Muscle of leg (tissue), 16 donors: ENCODE results near the gene TMEM190. TPM values are rescaled to one million over a fixed set of nuclear protein-coding genes. Genes with fewer than 3 reads are reported as not detected.
"Not testable (repeated sequence)": the region's sequence is repeated elsewhere in the genome, so short reads cannot be mapped to it uniquely, and the experiment has no call there.

Source experiments
- DNase-seq: peaks from one replicate; pipeline ENCODE4 v3.0.0; 2013
- H3K27ac ChIP-seq: one replicate; pipeline ENCODE4 v1.5.1; 2013; ENCODE audit warnings: mild to moderate bottlenecking, low read length, control low read depth
- H3K27me3 ChIP-seq: one replicate; pipeline ENCODE4 v1.6.1; 2013; ENCODE audit warnings: low read length; ENCODE audit not compliant: control insufficient read depth, insufficient read depth
- H3K36me3 ChIP-seq: one replicate; pipeline ENCODE4 v1.6.1; 2013; ENCODE audit warnings: low read length; ENCODE audit not compliant: control insufficient read depth, insufficient read depth
- H3K4me1 ChIP-seq: one replicate; pipeline ENCODE4 v1.6.1; 2013; ENCODE audit warnings: low read length; ENCODE audit not compliant: control insufficient read depth, insufficient read depth
- H3K4me3 ChIP-seq: one replicate; pipeline ENCODE4 v1.5.1; 2013; ENCODE audit warnings: low read length, control low read depth
- H3K9me3 ChIP-seq: replicated peaks from 2 replicates; pipeline ENCODE4 v1.6.1; 2013; ENCODE audit warnings: low read depth, low read length; ENCODE audit not compliant: control insufficient read depth
- WGBS: methylation state at CpG from one replicate; pipeline ENCODE4 v1.1.5; 2013; ENCODE audit warnings: missing lambda C conversion rate; ENCODE audit not compliant: insufficient coverage; 5-methylcytosine and 5-hydroxymethylcytosine counted together
- long read RNA-seq, 11 donors: transcript quantifications; one replicate each; lab custom pipeline, GENCODE V29; 2026
- polyA plus RNA-seq, 8 donors: library from polyadenylated mRNA; unstranded; fragments of 120-200 nt; gene quantifications; one replicate each; pipeline versions ENCODE4 v1.2.1 to v1.2.3, GENCODE V29; 2013; ENCODE audit warnings: inconsistent platforms in 1 of 8, low replicate concordance in 1 of 8; ENCODE audit not compliant: insufficient read length in 8 of 8, insufficient read depth in 1 of 8
- total RNA-seq: library from RNA; stranded (reverse); fragments of 120-200 nt; gene quantifications from one replicate; pipeline ENCODE4 v1.2.4, GENCODE V29; 2013

The TMEM190 gene
- total RNA-seq (not detected), polyA plus RNA-seq (under 1 TPM in 1 of 8 donors, not detected in 7; 0.50 TPM)
- long read RNA-seq, donor 1, result 0 reads
- long read RNA-seq, donor 2, result 0 reads
- long read RNA-seq, donor 3, result 0 reads
- long read RNA-seq, donor 4, result 0 reads
- long read RNA-seq, donor 5, result 0 reads
- long read RNA-seq, donor 6, result 0 reads
- long read RNA-seq, donor 7, result 0 reads
- long read RNA-seq, donor 8, result 0 reads
- long read RNA-seq, donor 9, result 0 reads
- long read RNA-seq, donor 10, result 0 reads
- long read RNA-seq, donor 11, result 0 reads

DNA sequence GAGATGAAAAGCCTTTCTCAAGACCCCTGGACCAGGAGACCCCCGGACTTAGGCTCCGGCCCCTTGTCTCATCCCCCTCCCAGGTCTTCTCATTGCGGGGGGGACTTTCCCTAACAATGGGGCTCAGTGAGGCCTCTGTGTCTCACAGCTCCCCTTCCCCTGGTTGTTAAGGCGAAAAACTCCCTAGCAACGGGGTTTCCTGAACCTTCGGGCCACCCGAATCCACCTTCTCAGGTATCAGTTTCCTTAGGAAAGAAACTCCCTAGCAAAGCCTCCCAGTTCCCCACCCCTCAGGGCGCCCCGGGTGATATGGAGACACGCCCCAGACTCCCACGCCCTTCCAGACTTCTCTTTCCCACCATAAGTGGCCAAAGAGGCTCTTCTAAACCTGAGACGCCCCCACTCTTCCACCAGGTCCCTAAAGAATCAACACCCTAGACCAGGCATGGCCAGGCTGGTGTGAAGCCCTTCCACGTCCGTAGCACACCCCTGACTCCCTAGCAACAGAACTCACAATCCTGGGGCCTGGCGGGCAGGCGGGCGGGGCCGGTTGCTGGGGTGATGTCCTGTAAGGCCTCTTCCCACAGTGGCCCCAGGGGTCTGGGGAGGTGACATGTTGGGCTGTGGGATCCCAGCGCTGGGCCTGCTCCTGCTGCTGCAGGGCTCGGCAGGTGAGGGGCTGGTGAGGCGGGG, at the start of gene TMEM190:
Gene TMEM190, plus strand, starts transcription at position 586 of the 693 bp plus-strand sequence. Its CDS starts 28 bp downstream, at position 614.
- Histone ChIP-seq H3K36me3 (no peaks in the 10 kb centered on the region), H3K4me3 (no peak within 1 kb of the TSS), H3K9me3 (no peaks in the 10 kb centered on the region), H3K27me3 (peaks cover 58% of the 10 kb centered on the region), H3K4me1 (peaks cover 45% of the 10 kb centered on the region), H3K27ac (no peak within 1 kb of the TSS)
- no peak for DNase-seq
- WGBS, result 48% methylated on average over 18 of the region's 21 CpGs

DNA sequence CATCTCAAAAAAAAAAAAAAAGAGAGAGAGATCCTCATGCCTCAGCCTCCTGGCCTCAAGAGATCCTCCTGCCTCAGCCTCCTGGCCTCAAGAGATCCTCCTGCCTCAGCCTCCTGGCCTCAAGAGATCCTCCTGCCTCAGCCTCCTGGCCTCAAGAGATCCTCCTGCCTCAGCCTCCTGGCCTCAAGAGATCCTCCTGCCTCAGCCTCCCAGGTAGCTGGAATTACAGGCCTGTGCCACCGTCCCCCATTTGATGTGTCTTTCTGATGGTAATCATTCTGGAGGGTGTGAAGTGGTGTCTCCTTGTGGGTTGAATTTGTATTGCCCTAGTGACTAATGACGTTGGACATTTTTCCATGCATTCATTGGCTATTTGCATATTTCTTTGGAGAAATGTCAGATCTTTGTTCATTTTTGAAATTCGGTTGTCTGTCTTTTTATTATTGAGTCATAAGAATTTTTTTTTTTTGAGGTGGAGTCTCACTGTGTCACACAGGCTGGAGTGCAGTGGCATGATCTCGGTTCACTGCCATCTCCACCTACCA, 47.8 kb upstream of the TMEM190 start:
- WGBS, result 67% methylated on average over 1 of the region's 4 CpGs
- not testable (repeated sequence) for H3K9me3 ChIP-seq

DNA sequence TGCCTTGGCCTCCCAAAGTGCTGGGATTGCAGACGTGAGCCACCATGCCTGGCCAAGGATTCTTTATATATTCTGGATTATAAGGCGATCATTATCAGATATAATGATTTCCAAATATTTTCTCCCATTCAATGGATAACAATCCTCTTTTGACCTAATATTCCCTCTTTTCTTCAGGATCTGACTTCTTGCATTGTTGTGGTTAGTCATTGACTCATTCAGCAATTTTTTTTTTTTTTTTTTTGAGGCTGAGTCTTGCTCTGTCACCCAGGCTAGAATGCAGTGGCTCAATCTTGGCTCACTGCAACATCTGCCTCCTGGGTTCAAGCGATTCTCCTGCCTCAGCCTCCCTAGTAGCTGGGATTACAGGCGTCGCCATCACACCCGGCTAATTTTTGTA, 46.8 kb upstream of the TMEM190 start:
- not testable (repeated sequence) for H3K4me3 ChIP-seq, H3K27ac ChIP-seq, H3K4me1 ChIP-seq, H3K27me3 ChIP-seq, DNase-seq, H3K9me3 ChIP-seq, H3K36me3 ChIP-seq
- 100% methylated on average over 1 of the region's 6 CpGs for WGBS

More for the DNA sequence above, 47.8 kb upstream of the TMEM190 start:
- DNase-seq, H3K27me3 ChIP-seq, H3K4me3 ChIP-seq, H3K36me3 ChIP-seq, H3K4me1 ChIP-seq, H3K27ac ChIP-seq: not testable (repeated sequence)

DNA sequence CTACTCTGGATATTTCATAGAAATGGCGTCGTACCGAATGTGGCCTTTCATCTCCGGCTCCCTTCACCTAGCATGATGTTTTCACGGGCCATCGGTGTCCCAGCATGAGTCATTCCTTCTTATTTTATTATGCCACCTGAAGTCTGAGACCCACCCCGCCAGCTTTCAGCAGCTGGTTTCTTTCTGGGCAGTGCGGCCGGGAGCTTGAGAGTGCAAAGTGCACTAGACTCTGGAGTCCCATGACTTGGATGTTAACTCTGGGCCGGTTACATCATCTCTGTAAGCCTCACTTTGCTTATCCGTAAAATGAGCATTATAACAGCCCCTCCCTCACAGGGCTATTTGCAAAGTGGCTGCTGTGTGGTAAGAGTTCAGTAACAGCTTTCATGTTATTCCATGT, 42.8 kb upstream of the TMEM190 start:
- Histone ChIP-seq H3K36me3 (no peaks in the 10 kb centered on the region), H3K9me3 (no peaks in the 10 kb centered on the region), H3K4me3 (no peak overlapping the region), H3K27me3 (peaks cover 7% of the 10 kb centered on the region), H3K4me1 (peaks cover 6% of the 10 kb centered on the region), H3K27ac (no peak overlapping the region)
- WGBS, result 75% methylated on average over 9 of the region's 11 CpGs
- DNase-seq, result no peak

DNA sequence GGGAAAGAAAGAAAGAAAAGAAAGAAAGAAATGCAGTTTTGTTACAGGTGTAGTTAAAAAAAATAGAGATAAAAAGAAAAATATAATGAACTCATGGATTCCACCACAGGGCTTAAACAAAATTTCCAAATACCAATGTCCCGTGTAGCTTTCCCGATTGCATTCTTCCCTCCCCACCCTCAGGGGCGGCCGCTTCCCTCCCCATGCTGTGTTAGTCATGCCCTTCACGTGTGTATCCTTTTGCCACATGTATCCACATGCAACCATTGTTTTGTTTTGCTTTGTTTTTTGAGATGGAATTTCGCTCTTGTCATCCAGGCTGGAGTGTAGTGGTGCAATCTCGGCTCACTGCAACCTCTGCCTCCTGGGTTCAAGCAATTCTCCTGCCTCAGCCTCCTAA, 40.5 kb upstream of the TMEM190 start:
- no peak for DNase-seq
- H3K4me1 ChIP-seq, result peaks cover 16% of the 10 kb centered on the region
- WGBS, result 93% methylated on average over 2 of the region's 7 CpGs
- H3K36me3 ChIP-seq, result no peaks in the 10 kb centered on the region
- no peak overlapping the region for H3K27ac ChIP-seq
- no peaks in the 10 kb centered on the region for H3K9me3 ChIP-seq
- peaks cover 7% of the 10 kb centered on the region for H3K27me3 ChIP-seq
- no peak overlapping the region for H3K4me3 ChIP-seq

DNA sequence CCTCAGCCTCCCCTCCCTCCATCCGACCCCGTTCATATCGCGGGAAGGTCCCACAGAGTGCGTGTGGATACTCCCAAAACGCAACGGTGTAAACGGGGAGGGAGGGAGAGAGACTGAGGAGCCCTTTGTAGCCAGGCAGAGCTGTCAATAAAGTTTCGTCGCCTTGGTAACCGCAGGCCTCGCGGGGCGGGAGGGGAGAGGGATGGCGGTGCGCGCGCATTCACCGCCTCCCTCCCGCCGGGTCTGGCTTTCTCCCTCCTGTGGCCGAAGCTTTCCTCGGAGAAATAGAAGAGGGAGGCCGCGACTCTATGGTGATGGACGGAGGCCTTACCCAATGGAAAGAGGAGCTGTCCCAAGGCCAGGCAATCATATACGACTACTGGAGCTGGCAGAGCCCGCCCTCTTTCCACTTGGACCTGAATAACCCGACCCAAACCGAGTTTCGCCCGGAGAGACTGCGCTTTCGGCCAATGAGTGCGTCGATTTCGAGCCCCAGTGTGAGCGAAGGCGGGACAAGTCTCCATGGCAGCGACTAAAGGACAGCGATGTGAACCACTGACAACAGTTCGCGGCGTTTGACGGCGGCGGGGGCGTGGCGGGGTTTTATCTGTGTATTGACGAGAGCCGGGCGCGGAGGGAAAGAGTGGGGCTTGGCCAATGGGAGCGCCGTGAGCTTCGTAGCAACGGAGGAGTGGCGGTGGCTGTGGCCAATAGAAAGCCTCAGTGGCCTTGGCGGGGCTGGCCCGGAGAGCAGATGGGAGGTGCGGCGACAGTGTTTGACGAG, 37.3 kb upstream of the TMEM190 start, which contains the start of gene KMT5C:
Gene KMT5C, plus strand, starts transcription at position 772 of the 784 bp plus-strand sequence. CDS start 2,061 bp downstream, outside the sequence.
- H3K9me3 ChIP-seq, result no peaks in the 10 kb centered on the region
- H3K27ac ChIP-seq, result peak within 1 kb of the TSS; percentile 94
- DNase-seq, result peak; percentile 100
- H3K36me3 ChIP-seq, result peaks cover 23% of the 10 kb centered on the region
- under 1% methylated on average over 54 of the region's 63 CpGs for WGBS
- peak within 1 kb of the TSS; percentile 90 for H3K4me3 ChIP-seq
- H3K4me1 ChIP-seq, result peaks cover 34% of the 10 kb centered on the region
- H3K27me3 ChIP-seq, result no peaks in the 10 kb centered on the region

DNA sequence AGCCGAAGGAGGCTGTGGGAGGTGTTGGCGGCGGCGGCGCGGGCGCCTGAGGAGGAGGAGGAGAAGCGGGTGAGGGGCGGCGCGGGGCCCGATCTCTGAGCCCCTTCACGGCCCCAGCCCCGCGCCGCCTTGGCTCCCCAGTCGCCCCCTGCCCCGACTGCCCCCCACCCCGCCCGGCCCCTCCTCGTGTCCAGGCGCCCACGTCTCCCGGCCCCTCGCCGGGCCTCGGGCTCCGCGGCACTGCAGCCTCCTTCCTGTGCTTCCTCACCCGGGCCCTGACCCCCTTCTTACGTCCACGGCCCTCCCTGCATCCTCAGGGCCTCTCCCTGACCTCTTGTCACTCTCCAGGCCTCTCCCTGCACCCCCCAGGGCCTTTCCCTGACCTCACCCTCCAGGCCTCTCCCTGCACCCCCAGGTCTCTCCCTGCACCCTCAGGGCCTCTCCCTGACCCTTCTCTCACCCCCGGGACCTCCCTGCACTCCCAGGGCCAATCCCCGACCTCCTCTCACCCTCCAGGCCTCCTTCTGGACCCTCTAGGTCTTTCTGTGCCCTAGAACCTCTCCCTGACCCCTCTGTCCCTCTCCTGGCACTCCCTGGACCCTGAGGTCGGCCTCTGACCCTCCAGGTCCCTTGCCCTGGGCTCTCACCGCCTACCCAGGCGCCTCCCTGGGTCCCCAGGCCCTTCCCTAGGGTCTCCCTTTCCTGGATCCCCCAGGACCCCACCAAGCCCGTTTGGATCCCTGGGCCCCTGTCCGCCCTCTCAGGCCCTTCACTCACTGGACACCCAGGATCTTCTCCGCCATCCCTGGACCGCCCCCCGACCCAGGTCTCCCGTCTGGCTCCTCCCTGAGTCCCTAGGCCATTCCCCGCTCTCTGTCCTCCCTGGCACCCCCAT, 36.5 kb upstream of the TMEM190 start:
- WGBS, result 3% methylated on average over 31 of the region's 44 CpGs
- peak; percentile 57 for DNase-seq
- Histone ChIP-seq H3K9me3 (no peaks in the 10 kb centered on the region), H3K4me3 (peak overlapping the region; percentile 90), H3K36me3 (peaks cover 27% of the 10 kb centered on the region), H3K27ac (peak overlapping the region; percentile 94), H3K27me3 (no peaks in the 10 kb centered on the region), H3K4me1 (peaks cover 43% of the 10 kb centered on the region)

DNA sequence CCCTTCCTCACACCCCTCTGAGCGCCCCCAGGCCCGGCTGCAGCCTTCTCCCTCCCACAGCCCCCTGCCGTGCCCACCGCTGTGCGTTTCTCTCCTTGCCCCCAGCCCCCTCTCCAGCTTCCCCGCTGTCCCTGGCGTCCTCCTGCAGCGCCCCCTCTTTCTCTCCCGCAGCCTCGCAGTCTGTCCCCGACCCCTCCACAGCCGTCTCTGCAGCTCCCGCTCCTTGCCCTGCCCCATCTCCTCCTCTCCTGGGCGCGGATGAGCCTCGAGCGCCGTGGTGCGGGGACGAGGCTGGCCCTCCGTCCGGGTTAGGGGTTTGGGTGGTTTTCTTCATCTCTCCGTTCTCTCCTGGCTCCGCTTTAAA, 35.9 kb upstream of the TMEM190 start:
- no peaks in the 10 kb centered on the region for H3K27me3 ChIP-seq
- H3K4me1 ChIP-seq, result peaks cover 49% of the 10 kb centered on the region
- H3K36me3 ChIP-seq, result peaks cover 30% of the 10 kb centered on the region
- H3K27ac ChIP-seq, result peak overlapping the region; percentile 94
- WGBS, result under 1% methylated on average over 12 of the region's 24 CpGs
- H3K4me3 ChIP-seq, result peak overlapping the region; percentile 90
- no peaks in the 10 kb centered on the region for H3K9me3 ChIP-seq
- no peak for DNase-seq

DNA sequence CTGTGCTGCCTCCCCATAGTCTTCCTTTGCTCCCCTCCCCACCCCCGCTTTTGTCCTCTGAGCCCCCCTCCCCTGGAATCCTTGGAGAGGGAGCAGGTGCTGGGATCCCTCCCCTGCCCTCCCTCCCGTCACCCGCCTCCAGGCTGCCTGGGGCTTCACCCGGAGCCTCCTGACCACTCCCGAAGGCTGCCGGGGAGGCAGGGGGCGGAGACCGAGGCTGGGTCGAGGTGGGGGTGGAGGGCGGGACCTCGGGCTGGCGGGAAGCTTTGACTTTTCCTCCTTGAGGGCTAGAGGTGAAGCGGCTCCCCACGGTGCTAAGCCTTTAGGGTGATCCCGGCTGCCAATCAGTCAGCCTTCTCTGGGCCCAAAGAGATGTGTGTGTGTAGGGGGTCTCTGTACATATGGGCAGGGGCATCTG, 35.4 kb upstream of the TMEM190 start:
- Histone ChIP-seq H3K4me1 (peaks cover 53% of the 10 kb centered on the region), H3K27ac (peak overlapping the region; percentile 94), H3K4me3 (peak overlapping the region; percentile 90), H3K9me3 (no peaks in the 10 kb centered on the region), H3K36me3 (peaks cover 30% of the 10 kb centered on the region), H3K27me3 (no peaks in the 10 kb centered on the region)
- peak; percentile 91 for DNase-seq
- 2% methylated on average over 6 of the region's 15 CpGs for WGBS
